ENCODE measurements around the gene PYGL.
"Not testable (repeated sequence)": the region's sequence is repeated elsewhere in the genome, so short reads cannot be mapped to it uniquely, and the experiment has no call there.

The PYGL gene

DNA sequence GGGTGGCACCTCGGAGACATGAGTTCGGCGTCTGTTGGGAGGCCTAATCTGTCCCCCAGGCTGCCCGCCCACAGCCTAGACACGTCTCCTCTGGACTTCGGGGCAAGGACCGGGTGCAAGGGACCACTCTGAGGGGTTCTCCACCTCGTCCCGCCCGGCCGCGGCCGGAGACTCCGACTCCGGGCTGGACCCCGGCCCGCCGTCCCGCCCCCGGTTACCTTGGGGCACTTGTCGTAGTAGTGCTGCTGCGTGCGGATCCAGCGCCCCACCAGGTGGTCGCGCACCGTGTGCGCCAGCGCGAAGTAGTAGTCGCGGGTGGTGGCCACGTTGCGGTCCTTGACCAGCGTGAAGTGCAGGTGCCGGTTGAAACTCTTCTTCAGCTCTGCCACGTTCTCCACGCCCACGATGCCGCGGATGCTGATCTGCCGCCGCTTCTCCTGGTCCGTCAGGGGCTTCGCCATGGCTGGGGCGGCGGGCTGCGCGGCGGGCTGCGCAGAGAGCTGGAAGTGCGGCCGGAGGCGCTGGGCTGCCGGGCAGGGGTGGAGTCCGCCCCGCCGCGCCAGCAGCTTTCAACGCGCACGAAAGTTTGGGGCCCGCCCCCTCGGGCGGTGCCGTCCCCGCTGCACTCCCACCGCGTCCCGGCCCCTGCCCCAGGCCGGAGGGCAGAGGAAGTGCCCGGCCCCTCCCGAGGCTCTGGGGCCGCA lies at the start of gene PYGL:
Gene PYGL (minus strand): TSS at position 541 of the 704 bp plus-strand sequence. CDS start 80 bp downstream, at position 461.
- peak within 1 kb of the TSS; percentile 82 for H3K4me3 ChIP-seq (ENCODE audit: low read depth, low read length)

DNA sequence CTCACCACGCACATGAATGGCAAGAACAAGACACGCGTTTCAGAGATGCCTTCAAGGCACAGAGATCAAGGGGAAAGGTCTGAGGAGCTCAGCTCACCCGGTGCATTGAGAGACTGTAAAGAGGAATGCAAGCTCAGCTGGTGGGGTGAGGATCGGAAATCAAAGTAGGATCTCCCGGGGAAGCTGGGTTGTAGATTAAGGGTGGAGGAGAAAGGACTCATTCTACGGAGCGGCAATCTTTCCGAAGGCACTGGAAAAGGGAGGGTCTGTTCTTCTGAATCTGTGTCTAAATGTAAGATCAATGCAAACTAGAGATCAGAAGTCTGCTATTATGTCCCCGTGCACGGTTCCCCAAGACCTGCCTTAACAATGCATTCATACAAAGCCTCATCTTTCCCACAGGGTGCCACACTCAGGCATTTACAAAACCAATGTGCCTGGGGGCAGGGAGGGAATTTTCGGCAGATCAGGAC lies 41.6 kb upstream of the PYGL start:
- H3K4me3 ChIP-seq (ENCODE audit: low read depth, low read length): no peak overlapping the region

DNA sequence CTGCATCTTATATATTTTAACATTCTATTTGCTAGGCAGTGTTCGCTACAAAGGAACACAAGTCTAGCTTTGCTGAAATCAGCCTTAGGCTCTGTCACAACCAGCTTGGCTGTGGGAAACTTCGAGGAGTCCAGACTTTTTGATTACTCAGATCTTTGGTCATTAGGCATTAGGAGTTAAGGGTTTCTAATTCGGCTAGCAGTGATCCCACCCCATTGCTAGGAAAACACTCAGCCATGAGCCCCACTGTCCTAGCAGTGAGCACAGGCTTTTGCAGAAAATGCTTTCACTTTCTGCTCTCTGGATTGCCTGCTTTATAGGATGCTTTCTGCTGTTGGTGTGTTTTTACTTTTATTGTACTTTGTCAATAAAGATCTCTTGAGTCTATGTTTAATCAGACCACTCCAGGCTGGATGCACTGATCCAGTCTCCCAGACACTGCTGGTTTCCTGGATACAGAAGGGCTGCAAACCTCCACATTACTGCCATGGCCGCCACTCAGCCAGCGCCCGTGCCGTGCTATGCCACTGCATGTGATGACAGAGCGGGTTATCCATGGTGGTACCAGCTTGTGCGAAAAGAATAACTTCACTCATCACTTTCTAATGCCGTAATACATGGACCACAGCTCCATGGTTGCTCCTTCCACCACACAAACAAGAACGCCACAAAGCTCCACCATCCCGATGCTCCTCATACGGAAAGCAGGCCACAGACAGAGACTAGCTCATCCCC lies 41.0 kb upstream of the PYGL start:
- no peak overlapping the region for H3K4me3 ChIP-seq (ENCODE audit: low read depth, low read length)

DNA sequence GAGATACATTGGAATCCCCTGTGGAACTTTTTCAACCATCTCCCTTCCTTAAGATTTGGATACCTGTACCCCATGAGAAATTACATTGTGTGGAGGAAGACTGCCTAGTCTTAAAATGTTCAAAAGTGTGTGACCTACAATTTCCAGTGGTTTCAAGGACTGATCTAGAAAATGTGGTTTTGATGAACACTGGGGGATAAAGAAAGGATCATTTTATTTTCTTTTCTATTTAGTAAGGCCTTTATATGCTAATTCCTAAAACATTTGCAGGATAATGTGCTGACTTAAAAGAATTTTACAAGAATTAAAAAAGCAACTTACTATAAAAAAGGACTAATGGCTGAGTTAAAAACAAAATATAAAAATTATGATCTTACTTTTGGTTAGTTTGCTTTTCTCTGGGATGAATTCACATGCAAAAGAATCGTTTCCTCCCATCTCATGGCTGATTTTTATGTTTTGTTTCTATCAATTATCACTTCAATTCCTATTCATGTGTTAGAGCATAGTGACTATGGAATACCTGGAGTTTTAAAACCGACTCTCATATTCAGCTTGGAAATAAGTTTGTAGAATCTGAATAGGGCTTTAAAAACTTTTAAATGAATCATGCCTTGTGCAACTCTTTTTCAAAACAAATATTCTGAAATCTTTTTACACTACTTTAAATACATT lies 39.9 kb upstream of the PYGL start:
- H3K4me3 ChIP-seq (ENCODE audit: low read depth, low read length): no peak overlapping the region

DNA sequence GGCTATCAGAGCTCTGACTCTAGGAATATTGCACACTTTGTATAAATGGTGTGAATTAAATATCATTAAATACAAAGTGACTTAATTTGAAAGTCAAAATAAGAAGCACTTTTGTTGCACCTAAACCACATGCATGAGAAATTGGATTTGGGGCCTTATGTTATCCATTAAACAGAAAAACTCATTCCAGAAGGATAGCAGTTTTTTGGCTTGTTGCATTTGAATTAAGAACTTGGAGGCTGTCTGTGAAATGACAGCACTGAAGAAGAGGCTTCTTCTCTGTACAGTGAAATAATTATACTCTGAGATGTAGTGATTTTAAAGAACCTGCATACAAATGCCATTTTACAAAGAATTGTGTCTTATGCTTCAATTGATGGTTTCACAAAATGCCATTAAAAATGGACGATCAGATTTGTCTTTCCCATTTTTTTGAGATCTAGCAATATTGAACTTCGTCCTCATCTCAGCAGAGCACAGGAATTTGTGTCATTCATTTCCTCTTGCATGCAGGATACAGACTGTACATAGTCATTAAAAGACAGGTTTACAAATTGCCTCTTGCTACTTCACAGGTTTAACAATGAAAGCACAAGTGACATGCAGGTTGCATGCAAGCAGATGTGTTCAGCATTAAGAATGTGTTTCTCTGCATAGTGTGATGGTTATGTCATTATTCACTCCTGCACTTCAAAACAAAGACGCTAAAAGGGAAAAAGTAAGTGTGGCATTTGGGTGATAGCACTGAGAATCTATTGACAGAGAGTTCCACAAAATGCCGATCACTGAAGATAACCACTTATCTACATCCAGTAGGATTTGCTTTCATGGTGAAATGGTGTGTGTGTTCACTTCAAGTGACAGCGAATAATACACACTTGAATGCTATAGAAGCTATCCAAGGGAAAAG lies 35.9 kb upstream of the PYGL start:
- H3K4me3 ChIP-seq (ENCODE audit: low read depth, low read length): no peak overlapping the region

DNA sequence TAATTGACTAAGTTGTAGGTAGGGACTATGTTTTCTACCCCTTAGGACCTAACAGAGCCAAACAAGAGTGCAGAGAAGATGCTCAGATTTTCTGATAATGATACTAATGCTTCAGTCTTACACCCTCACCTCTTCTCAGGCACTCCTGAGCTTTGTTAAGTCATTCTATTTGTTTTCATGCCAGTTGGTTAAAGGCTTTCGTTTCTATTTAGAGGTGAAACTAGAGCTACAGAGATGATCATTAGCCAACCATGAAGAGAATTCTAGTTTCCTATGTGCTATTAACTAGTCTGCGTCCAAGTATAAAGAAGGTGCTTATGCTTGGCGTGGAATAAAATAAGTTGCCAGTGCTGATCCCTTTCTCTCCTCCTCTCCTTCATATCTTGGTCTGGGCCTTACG lies 34.6 kb upstream of the PYGL start:
- no peak overlapping the region for H3K4me3 ChIP-seq (ENCODE audit: low read depth, low read length)

DNA sequence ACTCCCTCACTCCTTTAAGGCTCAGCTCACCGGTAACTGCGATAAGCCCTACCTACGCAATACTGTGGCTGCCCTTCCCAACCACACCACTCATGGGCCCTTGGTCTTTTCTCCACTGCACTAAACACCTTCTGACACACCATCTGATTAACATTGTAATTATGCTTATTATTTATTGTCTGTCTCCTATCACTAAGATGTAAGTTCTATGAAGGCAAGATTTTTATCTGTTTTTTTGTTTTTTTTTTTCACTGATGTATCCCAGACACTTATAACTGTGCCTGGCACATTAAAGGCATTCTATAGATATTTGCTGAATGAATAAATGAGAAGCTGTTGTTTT lies 34.2 kb upstream of the PYGL start:
- H3K4me3 ChIP-seq (ENCODE audit: low read depth, low read length): no peak overlapping the region

DNA sequence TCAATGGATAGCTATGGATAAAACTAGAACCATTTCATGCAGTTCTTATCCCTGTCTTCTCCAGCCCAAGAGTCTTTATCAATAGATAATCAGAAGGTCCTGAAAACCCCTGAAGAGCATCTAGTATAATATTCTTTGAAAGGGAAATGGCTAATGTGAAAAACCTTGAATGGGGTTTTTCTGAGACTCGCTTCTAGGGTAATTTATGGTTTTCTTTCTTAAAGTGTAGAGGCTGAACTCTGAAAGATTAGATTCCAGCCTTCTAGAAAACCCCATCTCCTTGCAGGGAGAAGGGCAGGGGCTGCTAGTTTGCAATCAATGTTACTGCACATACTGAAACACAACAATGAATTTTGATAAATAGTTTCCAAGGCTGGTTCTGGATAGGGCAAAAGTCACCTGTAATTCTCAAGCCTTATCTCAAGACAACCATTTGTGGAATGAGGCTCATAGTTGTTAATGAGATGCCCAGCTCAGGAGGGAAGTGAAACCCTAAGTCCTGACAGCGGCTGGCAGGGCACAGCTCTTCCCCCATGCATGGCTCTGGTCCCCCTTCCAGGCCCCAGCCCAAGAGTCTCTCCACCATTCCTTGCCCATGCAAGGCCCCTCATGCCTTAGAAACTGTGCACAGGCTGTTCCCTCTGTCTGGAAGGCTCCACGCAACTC lies 33.7 kb upstream of the PYGL start:
- no peak overlapping the region for H3K4me3 ChIP-seq (ENCODE audit: low read depth, low read length)

DNA sequence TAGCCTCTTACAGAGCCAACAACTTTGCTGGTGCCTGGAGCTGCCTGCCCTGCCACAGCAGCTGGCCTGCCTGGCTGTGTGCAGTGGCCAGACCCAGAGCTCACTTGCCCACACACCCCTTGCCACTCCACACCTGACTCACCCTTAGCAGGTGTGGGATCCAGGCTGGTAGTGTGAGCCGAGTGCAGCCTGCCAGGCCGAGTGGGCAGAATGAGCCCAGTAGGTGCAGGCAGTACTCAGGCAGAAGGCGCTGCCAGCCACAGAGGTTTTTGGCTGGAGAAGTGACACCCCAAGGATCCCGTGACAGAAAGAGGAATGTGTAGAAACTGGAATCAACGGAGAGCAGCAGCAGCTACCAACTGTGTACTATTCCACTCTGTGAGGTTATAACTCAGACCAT lies 29.8 kb upstream of the PYGL start:
- no peak overlapping the region for H3K4me3 ChIP-seq (ENCODE audit: low read depth, low read length)

DNA sequence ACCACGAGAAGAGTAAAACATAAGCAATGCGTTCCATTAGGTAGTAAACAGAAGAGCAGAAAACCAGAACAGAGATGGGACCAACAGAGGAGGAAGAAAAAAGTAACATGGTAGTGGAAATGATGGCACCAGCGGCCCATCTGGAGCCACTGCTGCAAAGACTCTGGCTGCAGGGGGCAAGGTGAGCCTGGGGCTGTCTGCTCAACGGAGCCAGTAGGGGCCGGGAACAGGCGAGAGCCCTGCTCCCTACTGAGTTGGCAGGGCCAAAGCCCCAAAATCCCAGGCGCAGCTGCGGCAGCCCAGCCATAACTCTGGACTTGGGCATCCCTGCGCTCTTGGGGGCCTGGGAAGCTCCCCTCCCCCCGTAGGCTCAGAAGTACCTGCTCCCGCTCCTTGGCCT lies 28.5 kb upstream of the PYGL start:
- H3K4me3 ChIP-seq (ENCODE audit: low read depth, low read length): no peak overlapping the region

DNA sequence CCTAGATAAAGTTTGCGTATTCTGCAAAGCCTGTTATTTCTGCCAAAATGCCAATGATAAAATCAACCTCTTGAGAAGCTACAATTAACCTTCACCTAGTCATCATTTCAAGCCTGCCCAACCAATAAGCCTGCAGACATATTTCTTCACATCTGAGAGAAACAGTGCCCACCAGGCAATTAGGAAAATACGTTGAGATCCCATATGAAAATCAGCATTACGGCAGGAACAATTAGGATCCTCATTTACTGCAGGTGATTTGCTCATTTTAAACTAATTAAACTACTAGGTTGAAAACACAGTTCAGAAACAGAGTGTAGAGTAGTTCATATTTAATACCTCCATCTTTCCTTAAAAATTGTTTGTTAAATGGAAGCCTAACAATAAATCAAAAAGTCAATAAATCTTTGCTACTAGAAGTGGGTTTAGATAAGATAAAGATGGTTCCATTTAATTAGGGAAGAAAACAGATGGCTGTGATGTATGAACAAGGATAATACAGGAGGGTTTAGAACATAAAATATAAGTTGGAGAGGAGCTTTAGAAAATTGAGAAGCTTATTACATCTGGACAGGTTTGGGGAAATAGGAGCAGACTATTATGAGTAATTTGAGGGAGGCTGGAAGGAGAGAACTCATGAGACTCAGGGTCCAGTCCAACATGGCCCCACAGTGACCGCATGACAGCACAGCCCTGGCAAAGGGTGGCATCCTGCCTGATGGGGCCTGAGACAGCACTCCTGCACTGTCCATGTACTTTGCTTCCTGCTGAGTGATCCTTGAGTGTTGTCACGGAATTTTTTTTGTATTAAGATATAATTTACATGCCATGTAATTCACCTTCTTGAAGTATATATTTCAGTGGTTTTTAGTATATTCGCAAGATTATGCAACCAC lies 26.9 kb upstream of the PYGL start:
- no peak overlapping the region for H3K4me3 ChIP-seq (ENCODE audit: low read depth, low read length)

DNA sequence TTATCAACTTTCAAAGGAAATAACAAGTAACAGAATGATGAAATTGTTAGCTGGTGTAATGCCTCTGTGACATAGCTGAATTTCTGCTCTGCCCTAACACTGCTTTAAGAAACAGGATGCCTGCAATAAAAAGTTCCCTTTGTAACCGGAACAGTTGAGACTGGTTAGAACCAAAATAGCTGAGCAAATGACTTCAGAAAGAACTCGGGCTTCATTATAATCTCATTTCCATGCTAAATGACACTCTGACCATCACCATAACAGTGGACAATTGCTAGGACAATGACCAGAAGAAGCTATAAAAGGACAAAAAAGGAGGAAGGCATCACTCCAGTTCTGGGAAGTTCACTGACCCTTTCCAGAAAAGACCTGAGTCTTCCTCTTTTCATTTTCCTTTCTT lies 23.5 kb upstream of the PYGL start:
- H3K4me3 ChIP-seq (ENCODE audit: low read depth, low read length): no peak overlapping the region

DNA sequence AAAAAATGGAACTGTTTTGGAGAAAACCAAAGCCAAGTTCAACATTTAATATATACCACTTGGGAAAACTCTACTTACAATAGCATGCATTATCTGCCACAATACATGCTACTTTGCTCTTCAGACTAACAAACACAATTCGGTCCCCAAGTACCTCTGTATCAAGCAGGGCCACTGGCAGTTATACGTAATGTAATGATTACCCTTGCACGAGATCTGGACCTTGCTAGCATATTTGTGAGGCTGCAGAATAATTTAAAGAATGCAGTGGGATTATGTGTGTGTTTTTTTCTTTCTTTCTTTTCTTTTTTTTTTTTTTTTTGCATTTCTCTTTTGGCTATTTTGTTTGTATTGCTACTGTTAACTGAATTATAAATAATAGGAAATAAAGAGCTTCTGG lies 22.8 kb upstream of the PYGL start:
- no peak overlapping the region for H3K4me3 ChIP-seq (ENCODE audit: low read depth, low read length)

DNA sequence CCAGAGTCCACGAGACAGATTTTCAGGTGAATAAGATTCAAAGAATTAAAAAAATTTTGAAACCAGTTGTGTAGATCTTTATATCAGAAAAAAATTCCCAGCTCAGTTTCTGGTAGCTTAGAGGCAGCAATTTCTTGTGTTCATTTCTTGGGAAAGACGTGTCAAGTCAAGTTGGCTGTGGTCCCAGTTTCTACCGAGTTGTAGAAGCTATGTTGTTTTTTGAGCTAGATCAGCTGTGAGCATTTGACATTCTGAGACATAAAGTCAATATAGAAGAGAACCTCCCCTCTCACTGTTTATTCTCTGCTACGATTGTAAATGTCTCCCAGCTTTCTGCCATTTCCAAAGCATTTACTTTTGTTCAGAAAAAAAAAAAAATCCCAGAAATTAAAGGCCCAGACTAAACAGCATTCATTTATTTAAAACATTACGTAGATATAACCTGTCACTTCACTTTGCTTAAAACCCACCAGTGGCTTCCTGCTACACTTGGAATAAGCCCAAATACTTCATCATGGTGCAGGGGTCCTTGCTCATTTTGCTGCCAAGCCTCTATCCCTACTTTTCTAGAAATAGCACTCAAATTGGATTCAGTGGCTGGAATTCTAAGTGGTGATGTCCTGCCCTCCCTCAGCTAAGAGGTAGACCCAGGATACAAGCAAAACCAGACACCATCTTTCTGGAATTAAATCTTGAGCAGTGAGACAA lies 20.6 kb upstream of the PYGL start:
- H3K4me3 ChIP-seq (ENCODE audit: low read depth, low read length): no peak overlapping the region

DNA sequence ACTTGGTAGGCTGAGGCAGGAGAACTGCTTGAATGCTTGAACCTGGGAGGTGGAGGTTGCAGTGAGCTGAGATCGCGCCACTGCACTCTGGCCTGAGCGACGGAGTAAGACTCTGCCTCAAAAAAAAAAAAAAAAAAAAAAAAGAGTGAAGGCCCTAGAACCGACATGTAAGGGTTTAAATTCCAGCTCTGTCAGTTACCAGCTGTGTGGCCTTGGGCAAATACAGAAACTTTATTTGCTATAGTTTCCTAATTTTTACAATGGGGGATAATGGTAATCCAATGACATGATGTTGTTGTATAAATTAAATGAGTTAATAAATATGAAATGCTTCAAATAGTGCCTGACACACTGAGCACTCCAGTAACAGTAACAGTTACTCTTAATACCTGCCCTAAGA lies 19.6 kb upstream of the PYGL start:
- no peak overlapping the region for H3K4me3 ChIP-seq (ENCODE audit: low read depth, low read length)

DNA sequence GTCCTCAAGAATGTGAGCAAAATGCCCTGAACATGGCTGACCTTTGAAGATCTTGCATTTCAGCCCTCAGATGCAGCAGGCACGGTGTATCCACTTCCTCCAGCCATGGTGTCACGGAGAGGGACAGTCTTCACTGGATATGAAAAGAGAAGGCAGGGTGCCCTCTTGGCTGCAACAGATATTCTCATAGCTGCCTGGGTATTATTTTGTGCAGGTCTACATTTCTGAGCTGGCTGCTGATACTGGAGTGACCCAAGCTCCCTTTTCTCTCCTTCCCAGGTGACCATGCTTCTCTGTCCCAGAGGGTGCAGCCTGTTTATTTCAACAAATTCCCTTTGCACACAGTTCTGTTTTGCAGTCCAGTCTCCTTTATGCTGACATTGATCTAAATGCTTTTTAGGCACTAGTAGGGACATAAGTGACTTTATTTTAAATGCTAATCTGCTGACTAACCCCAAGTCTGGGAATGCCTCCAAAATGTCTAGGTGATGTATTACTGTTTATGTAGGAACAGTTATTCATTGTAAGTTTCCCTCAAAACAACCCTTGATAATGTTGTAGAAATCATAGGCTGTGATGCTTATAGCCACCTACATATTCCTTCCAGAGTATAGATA lies 17.4 kb upstream of the PYGL start:
- no peak overlapping the region for H3K4me3 ChIP-seq (ENCODE audit: low read depth, low read length)

DNA sequence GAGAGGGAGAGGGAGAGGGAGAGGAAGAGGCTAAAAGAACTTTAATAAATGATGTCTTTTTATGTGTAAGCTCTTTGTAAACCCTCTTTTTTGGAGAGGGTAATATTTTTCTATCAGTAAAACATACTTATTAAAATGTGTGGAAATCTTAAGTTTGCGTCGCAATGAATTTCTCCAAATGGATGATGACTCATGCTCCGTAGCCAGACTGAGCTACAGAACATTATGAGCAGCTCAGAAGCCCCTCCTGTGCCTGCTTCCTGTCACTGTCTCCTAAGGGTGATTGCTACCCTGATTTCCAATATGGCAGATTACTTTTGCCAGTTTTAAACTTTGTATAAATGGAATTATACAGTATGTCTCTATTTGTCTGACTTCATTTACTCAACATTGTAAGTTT lies 13.0 kb upstream of the PYGL start:
- no peak overlapping the region for H3K4me3 ChIP-seq (ENCODE audit: low read depth, low read length)

DNA sequence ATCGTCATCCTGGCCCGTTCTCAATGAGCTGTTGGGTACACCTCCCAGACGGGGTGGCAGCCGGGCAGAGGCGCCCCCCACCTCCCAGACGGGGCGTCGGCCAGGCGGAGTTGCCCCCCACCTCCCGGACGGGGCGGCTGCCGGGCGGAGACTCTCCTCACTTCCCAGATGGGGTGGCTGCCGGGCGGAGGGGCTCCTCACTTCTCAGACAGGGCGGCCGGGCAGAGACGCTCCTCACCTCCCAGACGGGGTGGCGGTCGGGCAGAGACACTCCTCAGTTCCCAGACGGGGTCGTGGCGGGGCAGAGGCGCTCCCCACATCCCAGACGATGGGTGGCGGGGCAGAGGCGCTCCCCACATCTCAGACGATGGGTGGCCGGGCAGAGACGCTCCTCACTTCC lies 12.1 kb upstream of the PYGL start:
- H3K4me3 ChIP-seq (ENCODE audit: low read depth, low read length): not testable (repeated sequence)
